ENCODE results near the gene NADK.
"Not testable (repeated sequence)": the region's sequence is repeated elsewhere in the genome, so short reads cannot be mapped to it uniquely, and the experiment has no call there.

The NADK gene

DNA sequence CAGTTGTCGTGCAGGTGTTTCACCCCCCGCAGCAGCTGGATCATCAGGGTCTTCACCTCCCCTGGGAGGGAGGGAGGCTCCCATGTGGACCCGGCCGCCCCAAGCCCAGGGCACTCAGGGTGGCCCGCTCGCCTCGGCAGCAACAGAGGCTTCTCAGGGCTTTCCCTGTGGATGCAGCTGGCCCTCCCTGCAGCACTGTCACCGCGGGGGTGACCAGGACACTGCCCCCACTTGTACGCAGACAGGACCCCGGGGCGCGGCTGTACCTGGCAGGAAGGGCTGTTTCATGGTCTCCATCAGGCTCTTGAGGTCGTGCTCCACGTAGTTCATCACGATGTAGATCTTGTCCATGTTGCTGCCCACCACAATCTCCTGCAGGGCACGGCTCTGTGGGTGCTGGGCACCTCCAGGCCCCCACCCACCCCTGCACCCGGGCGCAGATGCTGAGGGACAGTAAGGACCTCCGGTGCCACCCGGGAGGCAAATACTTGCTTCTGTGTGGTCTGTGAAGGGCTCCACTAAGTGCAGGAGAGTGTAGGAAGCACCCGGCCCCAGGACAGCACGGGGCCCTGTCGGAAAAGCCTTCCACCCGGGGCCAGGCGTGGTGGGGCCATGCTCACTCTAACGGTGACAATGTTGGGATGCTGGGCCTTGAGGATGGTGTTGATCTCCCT is 73.8 kb downstream of the NADK start:
- POLR2A ChIA-PET; DNase-seq (ENCODE audit: extremely low spot score); CTCF ChIA-PET: not testable (repeated sequence)

DNA sequence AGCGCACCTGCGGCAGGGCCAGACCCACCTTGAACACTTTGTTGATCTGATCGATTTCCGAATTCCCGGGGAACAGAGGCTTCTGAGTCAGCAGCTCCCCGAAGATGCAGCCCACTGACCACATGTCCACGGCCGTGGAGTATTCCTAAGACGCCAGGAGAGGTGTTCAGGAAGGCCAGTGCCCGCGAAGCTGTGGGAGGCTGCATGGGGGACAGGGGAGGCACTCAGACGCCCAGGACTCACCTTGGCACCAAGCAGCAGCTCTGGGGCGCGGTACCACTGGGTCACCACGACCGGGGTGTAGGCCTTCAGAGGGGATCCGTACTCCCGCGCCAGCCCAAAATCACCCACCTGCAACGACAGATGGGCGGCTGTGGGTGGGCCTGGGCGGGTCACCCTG is 74.5 kb downstream of the NADK start:
- POLR2A ChIA-PET: no interaction called here
- CTCF ChIA-PET: no interaction called here
- no peak for DNase-seq (ENCODE audit: extremely low spot score)

DNA sequence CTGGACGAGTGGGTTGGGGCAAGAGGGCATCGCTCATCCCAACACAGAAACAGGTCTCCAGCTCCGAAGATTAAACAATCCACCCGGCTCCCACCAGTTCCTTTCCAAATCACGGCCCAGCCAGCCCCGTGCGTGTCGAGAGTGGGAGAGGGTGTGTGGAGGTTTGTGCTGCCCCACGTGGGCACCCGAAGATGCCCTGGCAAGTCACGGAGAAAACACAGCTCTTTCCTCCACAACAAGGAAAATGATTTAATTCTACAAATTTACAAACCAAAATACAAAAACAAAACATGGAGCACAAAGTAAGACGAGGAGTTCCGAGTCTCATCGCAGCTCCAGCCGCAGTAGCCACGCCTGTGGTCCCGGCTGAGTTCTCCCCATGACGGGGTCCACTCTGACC is 75.8 kb downstream of the NADK start:
- DNase-seq (ENCODE audit: extremely low spot score); POLR2A ChIA-PET: not testable (repeated sequence)

More for the DNA sequence above, 74.5 kb downstream of the NADK start:
- TF ChIP-seq, protein P1, sequence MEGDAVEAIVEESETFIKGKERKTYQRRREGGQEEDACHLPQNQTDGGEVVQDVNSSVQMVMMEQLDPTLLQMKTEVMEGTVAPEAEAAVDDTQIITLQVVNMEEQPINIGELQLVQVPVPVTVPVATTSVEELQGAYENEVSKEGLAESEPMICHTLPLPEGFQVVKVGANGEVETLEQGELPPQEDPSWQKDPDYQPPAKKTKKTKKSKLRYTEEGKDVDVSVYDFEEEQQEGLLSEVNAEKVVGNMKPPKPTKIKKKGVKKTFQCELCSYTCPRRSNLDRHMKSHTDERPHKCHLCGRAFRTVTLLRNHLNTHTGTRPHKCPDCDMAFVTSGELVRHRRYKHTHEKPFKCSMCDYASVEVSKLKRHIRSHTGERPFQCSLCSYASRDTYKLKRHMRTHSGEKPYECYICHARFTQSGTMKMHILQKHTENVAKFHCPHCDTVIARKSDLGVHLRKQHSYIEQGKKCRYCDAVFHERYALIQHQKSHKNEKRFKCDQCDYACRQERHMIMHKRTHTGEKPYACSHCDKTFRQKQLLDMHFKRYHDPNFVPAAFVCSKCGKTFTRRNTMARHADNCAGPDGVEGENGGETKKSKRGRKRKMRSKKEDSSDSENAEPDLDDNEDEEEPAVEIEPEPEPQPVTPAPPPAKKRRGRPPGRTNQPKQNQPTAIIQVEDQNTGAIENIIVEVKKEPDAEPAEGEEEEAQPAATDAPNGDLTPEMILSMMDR (IDR thresholded peaks at IDR 0.05; ENCODE audit: control extremely low read depth, extremely low read depth, low read depth, missing control alignments): no peak

More for the DNA sequence above, 75.8 kb downstream of the NADK start:
- CTCF ChIA-PET: not testable (repeated sequence)

Data from GM10248 (cell line).